GM23248 (cell line): Measurements from ENCODE around the gene SYDE2.

Experiments
- EZH2 ChIP-seq: fragments of 200-600 bp; sonication (generic); IDR thresholded peaks from 2 replicates; pipeline ENCODE4 v1.6.1; 2018; ENCODE audit warnings: antibody characterized with exemption, mild to moderate bottlenecking; ENCODE audit not compliant: insufficient read depth, poor library complexity, severe bottlenecking
- EZH2phosphoT487 ChIP-seq: fragments of 200-600 bp; sonication (generic); IDR thresholded peaks from 2 replicates; pipeline ENCODE4 v1.6.1; 2018; ENCODE audit warnings: antibody characterized with exemption, moderate library complexity, mild to moderate bottlenecking, low read depth; ENCODE audit not compliant: insufficient read depth

GRCh38 chr1:85237613-85238012 is 36.8 kb upstream of the SYDE2 start:
- TF ChIP-seq EZH2phosphoT487 (no peak), EZH2 (no peak)
